K562 (cell line): ENCODE results near the gene CLDN20. TPM values are rescaled to one million over a fixed set of nuclear protein-coding genes. Genes with fewer than 3 reads are reported as not detected.

Experiments used
- ATAC-seq: fragments of 200-7000 bp; cut with Tn5 transposase; 3 replicates; pipeline ENCODE4 v1.9.1; 2020; ENCODE audit warnings: moderate library complexity
- BruUV-seq: library from RNA; stranded (reverse); fragments of 400-500 nt; replicated peaks from 2 replicates; lab custom pipeline; 2021; lab: Mats Ljungman, UMichigan
- CTCF ChIA-PET: fragments of 300-600 bp; formaldehyde crosslinking; extraction: SDS; loops from one replicate; lab custom pipeline; 2021; ENCODE audit warnings: low intra/inter-chr PET ratio; lab: Yijun Ruan, JAX
- POLR2A ChIA-PET: fragments of 300-600, 350-650 bp; sonication (Branson Sonifier 250); formaldehyde crosslinking; extraction: SDS; loops from one replicate; lab custom pipeline; 2021; ENCODE audit warnings: antibody characterized with exemption, inconsistent platforms; lab: Yijun Ruan, JAX
- DNase-seq, 4 experiments: peaks; one replicate each; pipeline versions ENCODE4 v3.0.0 to v3.0.0-alpha.2; 2011 to 2018; ENCODE audit warnings: low spot score in 3 of 4, mixed read lengths in 3 of 4; ENCODE audit errors: extremely low read depth in 1 of 4
- FAIRE-seq: peaks from 2 replicates; lab custom pipeline; 2011; peaks lifted over from hg19 to GRCh38; lab: Jason Lieb, UNC
- H2AFZ ChIP-seq: 2 replicates; pipeline ENCODE4 v1.6.0; 2011; ENCODE audit warnings: low read depth, low read length, control low read depth, inconsistent platforms
- H3K27ac ChIP-seq: fragments of 200-600 bp; 3 replicates; pipeline ENCODE4 v1.8.0; 2011; ENCODE audit warnings: low read depth, mild to moderate bottlenecking, control low read depth, inconsistent platforms, low read length, moderate library complexity, mixed read lengths; ENCODE audit errors: extremely low read depth
- H3K27me3 ChIP-seq, 2 experiments: fragments of 300-600 bp in 1 of 2; 2 replicates in 1 of 2; 3 replicates in 1 of 2; pipeline versions ENCODE4 v1.6.0 to v1.8.0; 2011; ENCODE audit warnings: inconsistent platforms in 2 of 2, low read length in 2 of 2, mild to moderate bottlenecking in 1 of 2, mixed read lengths in 1 of 2, moderate library complexity in 1 of 2; ENCODE audit not compliant: control insufficient read depth in 2 of 2, insufficient read depth in 2 of 2
- H3K36me3 ChIP-seq: fragments of 300-600 bp; 3 replicates; pipeline ENCODE4 v1.8.0; 2011; ENCODE audit warnings: mild to moderate bottlenecking, low read length, inconsistent platforms; ENCODE audit not compliant: control insufficient read depth, insufficient read depth
- H3K4me1 ChIP-seq, 2 experiments: fragments of 200-600 bp in 1 of 2; replicated peaks in 1 of 2; 2 replicates in 1 of 2; 3 replicates in 1 of 2; pipeline versions ENCODE4 v1.5.1 to v1.8.0; 2011; ENCODE audit warnings: inconsistent platforms in 2 of 2, low read length in 2 of 2, mild to moderate bottlenecking in 1 of 2, mixed read lengths in 1 of 2, moderate library complexity in 1 of 2; ENCODE audit not compliant: control insufficient read depth in 2 of 2, insufficient read depth in 2 of 2
- H3K4me2 ChIP-seq: 2 replicates; pipeline ENCODE4 v1.6.1; 2011; ENCODE audit warnings: low read length, control low read depth, inconsistent platforms, mixed read lengths; ENCODE audit not compliant: insufficient read depth
- H3K4me3 ChIP-seq: fragments of 200-600 bp; sonication (generic), shearing (Covaris generic); 2 replicates; pipeline ENCODE4 v1.5.1; 2016; ENCODE audit warnings: control low read depth, inconsistent platforms
- H3K79me2 ChIP-seq: fragments of 200-600 bp; 3 replicates; pipeline ENCODE4 v1.8.0; 2011; ENCODE audit warnings: low read length, inconsistent platforms; ENCODE audit not compliant: control insufficient read depth, insufficient read depth
- H3K9ac ChIP-seq, 2 experiments: 2 replicates each; pipeline versions ENCODE4 v1.6.0 to v1.6.1; 2011; ENCODE audit warnings: low read depth in 2 of 2, low read length in 2 of 2, control low read depth in 1 of 2, inconsistent platforms in 1 of 2, mild to moderate bottlenecking in 1 of 2, mixed read lengths in 1 of 2; ENCODE audit not compliant: insufficient read depth in 1 of 2
- H3K9me1 ChIP-seq: one replicate; pipeline ENCODE4 v1.6.0; 2011; ENCODE audit warnings: inconsistent platforms, mild to moderate bottlenecking, low read length, moderate library complexity; ENCODE audit not compliant: control insufficient read depth, insufficient read depth
- H3K9me3 ChIP-seq: replicated peaks from 2 replicates; pipeline ENCODE4 v1.5.1; 2011; ENCODE audit warnings: low read depth, low read length, inconsistent platforms; ENCODE audit not compliant: control insufficient read depth, insufficient read depth
- H4K20me1 ChIP-seq: replicated peaks from 2 replicates; pipeline ENCODE4 v1.6.1; 2011; ENCODE audit warnings: low read length, inconsistent platforms, mixed read lengths; ENCODE audit not compliant: control insufficient read depth, insufficient read depth
- MIER1 ChIP-seq: fragments of 450-650 bp; IDR thresholded peaks from 2 replicates; pipeline ENCODE4 v1.6.1; 2016; ENCODE audit warnings: antibody characterized with exemption, mild to moderate bottlenecking, low read depth
- NR1H2 ChIP-seq: sonication (generic); formaldehyde crosslinking; IDR thresholded peaks from 2 replicates; pipeline ENCODE4 v1.4.0; 2020; ENCODE audit warnings: mild to moderate bottlenecking, missing genetic modification reagents
- TARDBP ChIP-seq: fragments of 450-650 bp; IDR thresholded peaks from 2 replicates; pipeline ENCODE4 v1.6.1; 2016
- ZNF232 ChIP-seq: sonication (generic); formaldehyde crosslinking; IDR thresholded peaks from 2 replicates; pipeline ENCODE4 v1.8.0; 2022; ENCODE audit warnings: mild to moderate bottlenecking, missing genetic modification reagents
- ZNF431 ChIP-seq: sonication (generic); formaldehyde crosslinking; IDR thresholded peaks from 2 replicates; pipeline ENCODE4 v1.8.0; 2022; ENCODE audit warnings: mild to moderate bottlenecking, missing genetic modification reagents
- in situ Hi-C: fragments of 300-500 bp; cut with MboI; formaldehyde crosslinking; loops from 4 replicates; pipeline ENCODE4 v1.15.0; 2018; ENCODE audit warnings: inconsistent platforms, mixed read lengths
- intact Hi-C: fragments of 100-400 bp; cut with micrococcal nuclease; formaldehyde crosslinking; loops from 2 replicates; pipeline ENCODE4 v1.14.2; 2022
- polyA plus RNA-seq, 8 experiments: library from polyadenylated mRNA; depleted of rRNA in 4 of 8; stranded (reverse) in 5 of 8; unstranded in 3 of 8; fragments of >200 nt; fragmentation: Nextera tagmentation in 2 of 8; fragmentation: Illumina TruSeq in 1 of 8; extraction: Ambion mirVana in 2 of 8; extraction: Trizol in 1 of 8; gene quantifications; 2 replicates each; pipeline versions ENCODE4 v1.2.1 to v1.2.3, GENCODE V29; 2011 to 2014; ENCODE audit warnings: inconsistent platforms in 1 of 8, missing spikeins in 1 of 8
- total RNA-seq, 7 experiments: library from RNA; depleted of rRNA in 6 of 7; stranded (reverse); fragments of >200 nt in 6 of 7; fragmentation: Illumina TruSeq in 2 of 7; extraction: Trizol in 2 of 7; gene quantifications; 2 replicates each; pipeline versions ENCODE4 v1.2.1 to v1.2.3, GENCODE V29; 2011 to 2021; ENCODE audit warnings: low replicate concordance in 1 of 7
- TF ChIP-seq, protein P1 (sequence below): fragments of 450-650 bp; IDR thresholded peaks from 2 replicates; pipeline ENCODE4 v1.6.1; 2016; ENCODE audit warnings: borderline replicate concordance

CLDN20 gene
- total and polyA plus RNA-seq, 9 of the 15 experiments (the other 6 are each of a cell fraction or from before 2014, with no cell fraction given): not detected

DNA sequence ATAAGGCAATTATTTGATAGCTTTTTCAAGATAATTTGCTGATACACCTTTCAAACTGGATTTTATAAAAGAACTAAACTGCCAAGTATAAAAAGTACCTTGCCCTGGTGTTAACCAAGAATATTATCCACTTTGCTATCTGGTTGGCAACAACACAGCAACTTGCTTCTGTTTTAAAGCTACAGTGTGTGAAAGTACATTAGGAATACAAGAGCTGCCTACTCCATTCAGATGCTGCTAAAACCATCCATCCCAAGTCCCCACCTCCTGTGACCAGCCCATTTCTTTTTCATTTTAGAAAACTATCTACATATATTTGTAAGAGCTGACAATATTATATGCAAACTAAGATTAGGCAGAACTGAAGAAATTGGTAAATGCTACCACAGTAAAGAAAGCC, 12.8 kb downstream of the CLDN20 start:
- Histone ChIP-seq H4K20me1 (no peaks in the 10 kb centered on the region), H3K4me3 (no peak overlapping the region), H3K4me2 (no peak overlapping the region), H3K9ac (no peak overlapping the region), H3K9me3 (no peaks in the 10 kb centered on the region), H3K79me2 (no peaks in the 10 kb centered on the region), H3K4me1 (peaks cover 0 to 5% of the 10 kb centered on the region in 2 experiments; a peak in 2 of 5 replicates), H2AFZ (no peak overlapping the region), H3K27ac (no peak overlapping the region), H3K36me3 (peaks cover 78% of the 10 kb centered on the region), H3K27me3 (no peaks in the 10 kb centered on the region)
- ATAC-seq (no peak), FAIRE-seq (no peak)
- CTCF ChIA-PET: no interaction called here
- intact Hi-C loops: no loop called here
- no TSS peak for BruUV-seq
- TF ChIP-seq NR1H2 (CRISPR knock-in tag) (no peak), TARDBP (no peak), ZNF431 (CRISPR knock-in tag) (no peak), ZNF232 (CRISPR knock-in tag) (no peak), MIER1 (no peak)
- TF ChIP-seq, protein P1, sequence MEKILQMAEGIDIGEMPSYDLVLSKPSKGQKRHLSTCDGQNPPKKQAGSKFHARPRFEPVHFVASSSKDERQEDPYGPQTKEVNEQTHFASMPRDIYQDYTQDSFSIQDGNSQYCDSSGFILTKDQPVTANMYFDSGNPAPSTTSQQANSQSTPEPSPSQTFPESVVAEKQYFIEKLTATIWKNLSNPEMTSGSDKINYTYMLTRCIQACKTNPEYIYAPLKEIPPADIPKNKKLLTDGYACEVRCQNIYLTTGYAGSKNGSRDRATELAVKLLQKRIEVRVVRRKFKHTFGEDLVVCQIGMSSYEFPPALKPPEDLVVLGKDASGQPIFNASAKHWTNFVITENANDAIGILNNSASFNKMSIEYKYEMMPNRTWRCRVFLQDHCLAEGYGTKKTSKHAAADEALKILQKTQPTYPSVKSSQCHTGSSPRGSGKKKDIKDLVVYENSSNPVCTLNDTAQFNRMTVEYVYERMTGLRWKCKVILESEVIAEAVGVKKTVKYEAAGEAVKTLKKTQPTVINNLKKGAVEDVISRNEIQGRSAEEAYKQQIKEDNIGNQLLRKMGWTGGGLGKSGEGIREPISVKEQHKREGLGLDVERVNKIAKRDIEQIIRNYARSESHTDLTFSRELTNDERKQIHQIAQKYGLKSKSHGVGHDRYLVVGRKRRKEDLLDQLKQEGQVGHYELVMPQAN: no peak
- TF ChIP-seq, all 486 proteins: peak for 0
- no peaks in the 10 kb centered on the region for H3K9me1 ChIP-seq
- in situ Hi-C loops: no loop called here
- no peak for DNase-seq
- POLR2A ChIA-PET: interaction anchor here (1.3 to 1.9 kb wide), 2 partner anchors 11 to 34 kb away, joined by 4 to 5 read pairs; no protein-coding TSS in a partner anchor
